NCI-H748 (cell line): ENCODE data around the gene VGF.

Experiments used
- DNase-seq: peaks from one replicate; lab custom pipeline; 2025; ENCODE audit not compliant: unreplicated experiment; lab: John Stamatoyannopoulos, UW

Gene VGF

GRCh38 chr7:101186194-101186593 lies 20.8 kb upstream of the VGF start:
- DNase-seq, result no peak

DNA sequence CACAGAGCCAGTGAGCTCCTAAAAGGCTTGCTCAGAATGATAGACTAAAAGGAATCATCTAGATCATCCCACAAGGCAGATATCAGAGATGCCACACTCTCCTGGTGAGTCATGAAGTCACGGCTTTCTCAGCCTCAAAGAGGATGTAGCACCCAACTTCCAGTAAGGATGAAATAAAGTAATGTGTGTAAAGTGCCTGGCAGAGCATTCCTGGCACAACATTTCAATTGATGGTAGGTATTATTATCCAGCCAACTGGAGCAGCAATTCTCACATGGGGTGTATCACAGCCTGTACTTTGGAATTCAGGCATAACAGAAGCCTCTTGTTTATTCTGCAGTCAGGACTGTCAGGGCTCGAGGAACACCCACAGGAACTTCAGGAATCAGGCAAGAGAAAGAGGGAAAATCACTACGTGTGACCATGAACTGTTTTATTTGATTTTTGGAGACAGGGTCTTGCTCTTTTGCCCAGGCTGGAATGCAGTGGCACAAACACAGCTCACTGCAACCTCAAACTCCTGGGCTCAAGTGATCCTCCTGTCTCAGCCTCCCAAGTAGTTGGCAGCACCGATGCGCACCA lies 20.0 kb upstream of the VGF start:
- DNase-seq, result no peak

- DNase-seq, result no peak
Observed at GRCh38 chr7:101180130-101180755, 14.9 kb upstream of the VGF start, which contains the start of gene NAT16. NAT16 (minus strand) TSS chr7:101180293; CDS start chr7:101174807, 5,486 bp downstream.

GRCh38 chr7:101179713-101180112 lies 14.3 kb upstream of the VGF start:
- DNase-seq, result peak; percentile 27

DNA sequence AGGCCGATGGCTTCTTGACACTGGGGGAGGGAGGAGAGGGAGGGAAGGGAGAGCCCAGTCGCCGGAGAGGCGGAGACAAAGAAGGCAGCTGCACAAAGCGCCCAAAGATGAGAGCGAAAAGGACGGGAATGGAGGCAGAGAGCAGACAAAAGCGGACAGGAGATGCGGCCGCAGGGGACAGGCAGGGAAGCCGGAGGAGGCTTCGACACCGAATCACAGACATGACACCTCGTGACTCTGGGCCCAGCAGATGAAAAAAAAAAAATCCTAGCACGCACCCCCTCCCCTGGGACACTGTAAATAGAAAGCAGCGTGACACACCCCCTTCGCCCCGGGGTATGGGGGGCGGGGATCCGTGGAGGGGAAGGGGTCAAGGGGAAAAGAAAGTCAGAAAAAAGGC lies 13.7 kb upstream of the VGF start:
- peak; percentile 69 for DNase-seq

DNA sequence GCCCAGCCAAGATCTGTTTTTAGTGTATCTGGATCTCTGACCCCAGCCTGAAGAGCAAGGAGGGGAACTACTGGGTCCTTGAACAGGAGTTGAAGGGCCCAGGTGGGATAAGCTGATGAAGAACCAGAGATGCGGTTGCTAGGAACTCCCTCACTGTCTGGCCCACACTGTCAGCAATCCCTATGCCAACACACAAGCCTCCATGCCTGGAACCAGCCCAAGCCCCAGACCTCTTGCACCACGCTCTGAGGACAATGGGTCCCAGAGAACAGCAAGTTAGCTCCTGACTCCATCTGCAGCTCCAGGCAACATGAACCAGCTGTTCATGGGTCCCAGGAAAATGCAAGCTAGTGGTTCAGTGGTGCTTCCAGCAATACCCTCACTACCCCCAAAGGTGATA lies 12.3 kb upstream of the VGF start:
- DNase-seq, result no peak

DNA sequence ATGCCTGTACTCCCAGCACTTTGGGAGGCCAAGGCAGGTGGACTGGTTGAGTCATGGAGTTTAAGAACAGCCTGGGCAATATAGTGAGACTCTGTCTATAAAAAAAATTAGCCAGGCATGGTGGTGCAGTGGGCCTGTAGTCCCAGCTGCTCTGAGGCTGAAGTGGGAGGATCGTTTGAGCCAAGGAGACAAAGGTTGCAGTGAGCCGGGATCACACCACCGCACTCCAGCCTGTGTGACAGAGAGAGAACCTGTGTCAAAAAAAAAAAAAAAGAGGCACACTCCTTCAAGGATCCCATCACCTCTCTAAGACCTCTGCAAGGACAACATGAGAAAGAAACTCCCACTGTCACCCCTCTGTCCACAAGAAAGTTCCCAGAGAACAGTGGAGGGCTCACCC lies 10.3 kb upstream of the VGF start:
- no peak for DNase-seq

DNA sequence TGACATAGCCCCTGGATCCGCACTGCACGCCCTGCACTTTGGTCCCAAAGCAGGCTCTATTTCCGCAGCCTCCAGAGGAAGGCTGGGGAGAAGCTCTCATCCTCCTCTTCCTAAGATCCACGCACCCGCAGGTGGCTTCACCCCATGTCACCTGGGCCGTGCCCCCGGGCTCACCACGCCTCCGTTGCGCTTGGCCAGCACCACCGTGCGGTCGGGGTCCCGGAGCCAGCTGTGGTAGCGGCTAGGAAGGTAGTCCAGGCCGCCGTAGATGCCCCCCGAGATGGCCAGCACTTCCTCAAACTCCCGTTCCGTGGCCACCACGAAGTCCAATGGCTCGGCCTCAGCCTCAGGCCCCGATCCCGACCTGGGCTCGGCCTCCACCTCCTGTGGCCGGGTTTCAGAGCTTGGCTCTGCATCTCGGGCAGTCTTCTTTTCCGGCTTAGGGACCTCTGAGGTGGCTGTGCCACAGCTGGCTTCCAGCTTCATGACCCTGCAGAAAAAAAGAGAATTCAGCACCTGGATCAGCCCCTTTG lies 9.0 kb upstream of the VGF start:
- DNase-seq, result no peak

GRCh38 chr7:101173752-101174244 lies 8.4 kb upstream of the VGF start:
- DNase-seq, result peak; percentile 39

DNA sequence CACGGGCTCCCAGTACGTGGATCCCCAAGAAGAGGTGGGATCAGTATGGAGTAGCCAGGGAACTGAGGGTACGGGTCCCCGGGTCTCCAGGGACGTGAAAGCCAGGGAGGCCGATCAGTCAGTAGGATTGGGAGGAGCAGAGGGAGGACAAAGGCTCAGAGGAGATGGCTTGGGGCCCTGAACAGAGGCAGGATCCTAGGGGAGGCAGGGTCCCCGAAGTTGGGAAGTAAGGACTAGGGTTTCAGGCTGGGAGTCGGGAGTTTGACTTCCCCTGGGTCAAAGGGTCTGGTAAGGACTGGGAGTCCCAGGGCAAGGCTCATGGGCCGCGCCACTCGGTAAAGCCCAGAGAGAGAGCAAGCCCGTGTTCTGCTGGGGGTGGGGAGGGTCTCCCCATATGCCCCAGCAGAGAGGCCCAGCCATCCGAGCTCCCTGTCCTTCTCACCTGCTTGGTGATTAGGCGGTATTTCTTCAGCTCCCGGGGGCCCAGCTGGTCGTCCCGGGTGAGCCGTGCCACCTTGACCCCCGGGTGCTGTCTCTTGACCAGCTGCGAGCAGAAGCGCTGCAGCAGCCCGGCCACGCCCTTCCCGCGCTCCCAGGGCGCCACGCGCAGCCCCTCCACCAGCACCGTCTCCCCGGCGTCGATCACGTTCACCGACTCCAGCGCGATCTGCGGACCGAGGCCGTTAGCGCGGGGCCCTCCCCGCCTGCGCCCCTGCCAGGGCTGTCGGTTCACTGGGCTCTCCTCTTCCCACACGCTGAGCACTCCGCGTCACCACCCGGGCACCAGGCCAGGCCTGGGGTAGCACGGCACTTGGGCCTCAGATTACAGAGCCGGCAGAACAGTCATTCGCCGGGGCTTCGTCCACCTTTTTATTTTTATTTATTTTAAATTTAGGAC lies 7.7 kb upstream of the VGF start:
- DNase-seq, result peak; percentile 77

DNA sequence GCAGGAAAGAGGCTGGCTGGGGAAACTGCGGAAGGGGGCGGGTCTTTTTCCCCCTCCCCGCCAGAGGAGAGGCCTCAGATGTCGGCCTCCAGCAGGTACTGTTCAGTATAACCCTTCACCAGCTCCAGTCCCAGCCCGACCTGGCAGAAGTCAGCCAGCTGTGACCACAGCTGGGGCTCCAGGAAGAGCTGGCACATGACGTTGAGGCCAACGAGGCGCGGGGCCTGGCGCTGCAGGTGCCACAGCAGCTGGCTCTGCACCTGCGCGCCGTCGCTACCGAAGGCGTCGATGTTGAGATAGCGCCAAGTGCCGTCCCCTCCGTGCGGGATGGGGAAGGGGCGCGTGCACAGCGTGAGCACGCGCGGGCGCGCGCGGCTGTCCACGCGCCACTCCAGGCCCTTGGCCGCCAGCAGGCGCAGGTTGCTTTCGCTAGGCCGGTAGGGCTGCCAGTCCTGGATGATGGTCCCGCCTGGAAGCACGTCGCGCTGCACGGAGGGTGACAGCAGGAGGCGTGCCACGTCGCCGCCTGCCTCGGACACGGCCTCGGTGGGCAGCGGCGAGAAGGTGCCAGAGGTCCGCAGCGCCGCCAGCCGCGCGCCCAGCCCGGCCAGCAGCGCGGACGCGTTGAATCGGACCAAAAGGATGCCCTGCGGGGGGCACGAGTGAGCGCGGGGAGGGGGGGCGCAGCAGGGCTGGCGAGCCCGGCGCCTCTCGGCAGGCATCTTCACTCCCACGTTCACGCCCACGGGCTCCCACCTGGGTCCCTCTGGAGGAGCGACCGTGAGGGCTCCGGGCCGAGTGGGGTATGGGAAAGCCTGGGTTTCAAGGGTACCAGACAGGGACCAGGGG lies 6.9 kb upstream of the VGF start:
- DNase-seq, result peak; percentile 76

DNA sequence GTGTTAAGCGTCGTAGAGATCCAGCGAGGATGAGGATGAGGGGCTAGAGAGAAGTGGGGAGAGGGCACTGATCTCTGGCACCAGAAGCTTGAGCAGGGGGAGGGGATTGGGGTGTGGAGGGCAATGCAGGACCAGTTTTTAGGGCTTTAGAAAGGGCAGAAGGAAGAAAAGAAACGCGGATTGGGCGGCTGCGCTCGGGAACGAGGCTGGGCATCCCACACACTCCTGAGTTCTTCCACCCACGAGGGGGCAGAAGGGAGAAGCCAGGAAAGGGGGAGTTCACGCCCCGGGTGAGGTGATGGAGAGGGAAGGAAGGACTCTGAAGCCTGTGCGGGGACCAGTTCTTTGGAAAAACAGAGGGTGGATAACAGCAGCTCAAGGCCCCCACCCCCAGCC lies 6.1 kb upstream of the VGF start:
- DNase-seq, result peak; percentile 29

DNA sequence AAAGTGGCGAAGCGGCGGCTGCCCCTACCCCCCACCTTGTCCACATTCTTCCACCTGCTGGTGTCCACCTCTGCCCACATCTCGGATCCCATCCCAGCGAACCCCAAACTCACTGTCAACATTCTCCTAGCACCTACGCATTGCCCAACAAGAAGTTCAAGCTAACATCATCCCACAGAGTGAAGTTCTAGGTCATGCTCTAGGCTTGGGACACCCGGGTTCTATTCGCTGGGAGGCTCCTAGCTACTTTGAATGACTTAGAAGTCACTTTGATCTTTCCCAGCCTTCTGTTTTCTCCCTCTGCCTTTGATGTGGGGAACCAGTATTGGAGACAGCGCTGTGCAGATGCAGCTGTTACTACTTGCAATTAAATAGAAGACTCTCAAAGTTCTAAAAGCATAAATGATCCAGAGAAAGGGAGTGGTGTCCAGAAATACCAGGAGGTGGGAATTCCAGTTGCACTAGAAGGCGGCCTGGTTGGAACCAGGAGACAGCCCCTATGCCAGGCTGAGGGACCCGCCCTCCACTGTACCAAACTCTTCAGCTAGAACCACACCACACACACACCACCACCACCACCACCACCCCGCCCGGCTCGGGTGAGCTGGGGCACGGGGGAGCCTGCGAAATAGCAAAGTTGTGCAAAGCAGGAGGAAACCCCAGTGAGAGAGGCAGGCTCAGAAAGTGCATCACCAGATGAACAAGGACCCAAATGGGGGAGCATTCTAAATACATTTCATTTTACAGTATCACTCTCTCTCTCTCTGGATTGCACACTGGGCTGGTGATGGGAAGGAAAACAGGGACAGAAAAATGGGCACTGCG lies 5.5 kb upstream of the VGF start:
- DNase-seq, result no peak

GRCh38 chr7:101169838-101170551 lies 4.6 kb upstream of the VGF start:
- peak; percentile 71 for DNase-seq

GRCh38 chr7:101169110-101169837 lies 3.9 kb upstream of the VGF start:
- DNase-seq, result peak; percentile 59

- DNase-seq, result no peak
Observed at GRCh38 chr7:101168412-101169049, 3.2 kb upstream of the VGF start.

- DNase-seq, result no peak
Observed at GRCh38 chr7:101167645-101168411, 2.5 kb upstream of the VGF start.
